GM23338 (cell line): Measurements from ENCODE around the gene DPT. TPM values are rescaled to one million over a fixed set of nuclear protein-coding genes. Genes with fewer than 3 reads are reported as not detected.

ENCODE experiments used
- ATAC-seq: fragments of 200-7000 bp; cut with Tn5 transposase; 3 replicates; pipeline ENCODE4 v1.9.1; 2020
- DNase-seq: peaks from one replicate; pipeline ENCODE4 v3.0.0-alpha.2; 2015; ENCODE audit warnings: low spot score
- H2AFZ ChIP-seq: fragments of 200-600 bp; sonication (generic); 2 replicates; pipeline ENCODE4 v1.8.0; 2016; ENCODE audit warnings: antibody characterized with exemption, mild to moderate bottlenecking, moderate library complexity
- H3F3A ChIP-seq: fragments of 200-600 bp; sonication (generic); replicated peaks from 2 replicates; pipeline ENCODE4 v1.8.0; 2017; ENCODE audit warnings: antibody characterized with exemption, mixed run types, low read depth
- H3K27ac ChIP-seq: fragments of 200-600 bp; sonication (generic); 2 replicates; pipeline ENCODE4 v1.6.1; 2016; ENCODE audit warnings: low read depth
- H3K27me3 ChIP-seq: fragments of 200-600 bp; sonication (generic); 2 replicates; pipeline ENCODE4 v1.8.0; 2016; ENCODE audit warnings: mild to moderate bottlenecking, mixed run types, moderate library complexity; ENCODE audit not compliant: insufficient read depth
- H3K36me3 ChIP-seq: fragments of 200-600 bp; sonication (generic); 2 replicates; pipeline ENCODE4 v1.8.0; 2016; ENCODE audit warnings: mild to moderate bottlenecking; ENCODE audit not compliant: insufficient read depth
- H3K4me1 ChIP-seq: fragments of 200-600 bp; sonication (generic); 2 replicates; pipeline ENCODE4 v1.8.0; 2016; ENCODE audit warnings: mild to moderate bottlenecking, moderate library complexity; ENCODE audit not compliant: insufficient read depth
- H3K4me2 ChIP-seq: fragments of 200-600 bp; sonication (generic); 2 replicates; pipeline ENCODE4 v1.7.1; 2017; ENCODE audit warnings: mixed run types
- H3K4me3 ChIP-seq: fragments of 200-600 bp; sonication (generic); 2 replicates; pipeline ENCODE4 v1.6.1; 2016; ENCODE audit warnings: mixed run types
- H3K79me2 ChIP-seq: fragments of 200-600 bp; sonication (generic); replicated peaks from 2 replicates; pipeline ENCODE4 v1.8.0; 2017; ENCODE audit warnings: mild to moderate bottlenecking; ENCODE audit not compliant: insufficient read depth
- H3K9me2 ChIP-seq: fragments of 200-600 bp; sonication (generic); 2 replicates; pipeline ENCODE4 v1.8.0; 2017; ENCODE audit not compliant: insufficient read depth
- H4K20me1 ChIP-seq: fragments of 200-600 bp; sonication (generic); replicated peaks from 2 replicates; pipeline ENCODE4 v1.8.0; 2017; ENCODE audit warnings: mild to moderate bottlenecking; ENCODE audit not compliant: insufficient read depth
- H3K27ac Mint-ChIP-seq: 2 replicates; pipeline ENCODE4 v1.8.0; 2020; ENCODE audit warnings: inconsistent platforms, mild to moderate bottlenecking, moderate library complexity, mixed read lengths
- H3K27me3 Mint-ChIP-seq: 3 replicates; pipeline ENCODE4 v1.8.0; 2022; ENCODE audit warnings: low read depth, mild to moderate bottlenecking, moderate library complexity, mixed read lengths, inconsistent platforms; ENCODE audit not compliant: insufficient read depth, poor library complexity
- H3K36me3 Mint-ChIP-seq: 3 replicates; pipeline ENCODE4 v1.8.0; 2021; ENCODE audit warnings: low read depth, mild to moderate bottlenecking, inconsistent platforms, moderate library complexity, mixed read lengths
- H3K4me1 Mint-ChIP-seq: 3 replicates; pipeline ENCODE4 v1.8.0; 2020; ENCODE audit warnings: mild to moderate bottlenecking, inconsistent platforms, mixed read lengths
- H3K4me3 Mint-ChIP-seq: 3 replicates; pipeline ENCODE4 v1.8.0; 2021; ENCODE audit warnings: moderate library complexity, mild to moderate bottlenecking, inconsistent platforms, mixed read lengths
- H3K9me3 Mint-ChIP-seq: 3 replicates; pipeline ENCODE4 v1.8.0; 2020; ENCODE audit warnings: moderate library complexity, mild to moderate bottlenecking, inconsistent platforms, mixed read lengths
- CREB1 ChIP-seq: fragments of 250-450 bp; sonication (Bioruptor Pico); IDR thresholded peaks from 2 replicates; pipeline ENCODE4 v1.5.0; 2020; ENCODE audit warnings: low read depth, mild to moderate bottlenecking, moderate library complexity
- EZH2 ChIP-seq: fragments of 200-600 bp; sonication (generic); IDR thresholded peaks from one replicate; pipeline ENCODE4 v1.8.0; 2017; ENCODE audit warnings: antibody characterized with exemption, mild to moderate bottlenecking, low read depth; ENCODE audit not compliant: unreplicated experiment
- EZH2phosphoT487 ChIP-seq: fragments of 200-600 bp; sonication (generic); IDR thresholded peaks from one replicate; pipeline ENCODE4 v1.8.1; 2018; ENCODE audit warnings: antibody characterized with exemption; ENCODE audit not compliant: unreplicated experiment
- JUNB ChIP-seq: IDR thresholded peaks from one replicate; pipeline ENCODE4 v1.6.1; 2016; ENCODE audit warnings: antibody characterized with exemption; ENCODE audit not compliant: unreplicated experiment
- NANOG ChIP-seq: IDR thresholded peaks from 2 replicates; pipeline ENCODE4 v1.6.1; 2016; ENCODE audit warnings: antibody characterized with exemption, borderline replicate concordance
- STAT1 ChIP-seq: IDR thresholded peaks from one replicate; pipeline ENCODE4 v1.6.1; 2016; ENCODE audit warnings: antibody characterized with exemption; ENCODE audit not compliant: unreplicated experiment
- ZNF114 ChIP-seq: fragments of 250-450 bp; sonication (Bioruptor Pico); IDR thresholded peaks from 2 replicates; pipeline ENCODE4 v1.5.0; 2020; ENCODE audit warnings: mild to moderate bottlenecking, moderate library complexity
- ZNF331 ChIP-seq: fragments of 250-450 bp; sonication (Bioruptor Pico); IDR thresholded peaks from 2 replicates; pipeline ENCODE4 v1.5.0; 2020; ENCODE audit warnings: low read depth, mild to moderate bottlenecking, moderate library complexity
- ZNF462 ChIP-seq: fragments of 250-450 bp; sonication (Bioruptor Pico); IDR thresholded peaks from 2 replicates; pipeline ENCODE4 v1.5.0; 2020; ENCODE audit warnings: mild to moderate bottlenecking, moderate library complexity
- polyA plus RNA-seq: library from polyadenylated mRNA; unstranded; fragments of >200 nt; fragmentation: Nextera tagmentation; extraction: Ambion mirVana; gene quantifications from 2 replicates; pipeline ENCODE4 v1.2.1, GENCODE V29; 2016
- total RNA-seq: library from RNA; depleted of rRNA; stranded (reverse); fragments of >200 nt; shearing (Covaris generic); gene quantifications from 2 replicates; pipeline ENCODE4 v1.2.3, GENCODE V29; 2014
- TF ChIP-seq, protein P1 (sequence below): IDR thresholded peaks from 2 replicates; pipeline ENCODE4 v1.6.1; 2016; ENCODE audit warnings: antibody characterized with exemption
- TF ChIP-seq, protein P2 (sequence below): IDR thresholded peaks from one replicate; pipeline ENCODE4 v1.6.1; 2018; ENCODE audit warnings: antibody characterized with exemption; ENCODE audit not compliant: unreplicated experiment
- TF ChIP-seq, protein P3 (sequence below), 2 experiments: fragments of 200-600 bp in 1 of 2; sonication (generic) in 1 of 2; conservative IDR thresholded peaks; 2 replicates each; pipeline versions ENCODE4 v1.5.1 to v1.6.1; 2016 to 2017; ENCODE audit warnings: antibody characterized with exemption in 2 of 2, low read depth in 2 of 2, mild to moderate bottlenecking in 2 of 2, moderate library complexity in 1 of 2

DPT gene
- total and polyA plus RNA-seq, 2 experiments from 2014 or later: not detected

DNA sequence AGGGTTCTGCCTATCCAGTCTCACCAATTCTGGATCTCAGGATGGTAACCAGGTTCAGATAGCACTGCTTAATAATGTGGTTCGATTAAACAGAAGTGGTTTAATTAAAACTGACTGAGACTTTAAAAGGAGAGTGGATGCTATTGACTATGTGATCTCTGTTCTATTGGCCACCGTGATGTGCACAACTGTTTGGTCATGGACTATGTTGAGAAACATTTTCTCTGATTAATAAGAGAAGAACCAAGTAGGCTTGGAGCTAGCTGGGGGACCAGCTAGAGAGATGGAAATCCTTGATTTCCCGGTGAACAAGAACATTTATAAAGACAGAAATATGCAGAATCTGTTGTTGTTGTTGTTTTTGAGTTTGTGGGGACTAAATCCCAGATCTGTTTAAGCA is 36.5 kb downstream of the DPT start (continued):
- TF ChIP-seq ZNF462 (CRISPR knock-in tag) (no peak), ZNF331 (no peak), ZNF114 (no peak), EZH2phosphoT487 (no peak), NANOG (no peak), STAT1 (no peak), EZH2 (no peak)
- TF ChIP-seq, protein P1, sequence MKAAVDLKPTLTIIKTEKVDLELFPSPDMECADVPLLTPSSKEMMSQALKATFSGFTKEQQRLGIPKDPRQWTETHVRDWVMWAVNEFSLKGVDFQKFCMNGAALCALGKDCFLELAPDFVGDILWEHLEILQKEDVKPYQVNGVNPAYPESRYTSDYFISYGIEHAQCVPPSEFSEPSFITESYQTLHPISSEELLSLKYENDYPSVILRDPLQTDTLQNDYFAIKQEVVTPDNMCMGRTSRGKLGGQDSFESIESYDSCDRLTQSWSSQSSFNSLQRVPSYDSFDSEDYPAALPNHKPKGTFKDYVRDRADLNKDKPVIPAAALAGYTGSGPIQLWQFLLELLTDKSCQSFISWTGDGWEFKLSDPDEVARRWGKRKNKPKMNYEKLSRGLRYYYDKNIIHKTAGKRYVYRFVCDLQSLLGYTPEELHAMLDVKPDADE: no peak

DNA sequence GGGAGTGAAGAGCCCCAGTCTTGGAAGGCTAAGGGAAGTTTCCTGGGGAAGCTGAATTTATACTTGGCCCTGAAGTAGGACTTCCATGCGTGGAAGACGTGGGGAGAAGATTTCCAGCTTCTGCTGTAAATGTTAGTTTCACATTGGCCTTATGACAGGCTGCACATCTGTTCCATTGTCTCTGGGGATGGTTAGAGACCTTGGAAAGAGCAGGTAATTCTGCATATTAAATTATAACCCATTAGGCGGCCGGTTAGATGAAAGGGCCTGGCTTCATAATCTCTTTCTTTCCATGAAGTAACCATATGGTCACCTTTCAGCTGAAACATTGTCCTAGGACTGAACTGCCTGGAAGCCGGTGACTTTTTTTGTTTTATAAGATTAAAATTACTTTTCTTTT is 37.5 kb downstream of the DPT start:
- H3K4me3 ChIP-seq: no peak overlapping the region
- no peak for ATAC-seq
- no peaks in the 10 kb centered on the region for H3K9me3 Mint-ChIP-seq
- H3K27ac ChIP-seq: no peak overlapping the region
- H3F3A ChIP-seq: no peaks in the 10 kb centered on the region
- no peaks in the 10 kb centered on the region for H3K27me3 ChIP-seq
- H3K27ac Mint-ChIP-seq: no peak overlapping the region
- no peaks in the 10 kb centered on the region for H3K36me3 Mint-ChIP-seq
- H3K4me1 Mint-ChIP-seq: peaks cover 16% of the 10 kb centered on the region
- H3K36me3 ChIP-seq: no peaks in the 10 kb centered on the region
- no peak overlapping the region for H2AFZ ChIP-seq
- no peaks in the 10 kb centered on the region for H3K79me2 ChIP-seq
- no peaks in the 10 kb centered on the region for H3K4me1 ChIP-seq
- H3K4me2 ChIP-seq: no peak overlapping the region
- H3K27me3 Mint-ChIP-seq: peaks cover 10% of the 10 kb centered on the region
- H3K9me2 ChIP-seq: 0 out of 2 replicates have a peak, but pooled peaks cover 4% of the 10 kb centered on the region
- no peak for DNase-seq
- H4K20me1 ChIP-seq: no peaks in the 10 kb centered on the region
- no peak overlapping the region for H3K4me3 Mint-ChIP-seq
- no peak for TF ChIP-seq EZH2
- TF ChIP-seq, protein P2, sequence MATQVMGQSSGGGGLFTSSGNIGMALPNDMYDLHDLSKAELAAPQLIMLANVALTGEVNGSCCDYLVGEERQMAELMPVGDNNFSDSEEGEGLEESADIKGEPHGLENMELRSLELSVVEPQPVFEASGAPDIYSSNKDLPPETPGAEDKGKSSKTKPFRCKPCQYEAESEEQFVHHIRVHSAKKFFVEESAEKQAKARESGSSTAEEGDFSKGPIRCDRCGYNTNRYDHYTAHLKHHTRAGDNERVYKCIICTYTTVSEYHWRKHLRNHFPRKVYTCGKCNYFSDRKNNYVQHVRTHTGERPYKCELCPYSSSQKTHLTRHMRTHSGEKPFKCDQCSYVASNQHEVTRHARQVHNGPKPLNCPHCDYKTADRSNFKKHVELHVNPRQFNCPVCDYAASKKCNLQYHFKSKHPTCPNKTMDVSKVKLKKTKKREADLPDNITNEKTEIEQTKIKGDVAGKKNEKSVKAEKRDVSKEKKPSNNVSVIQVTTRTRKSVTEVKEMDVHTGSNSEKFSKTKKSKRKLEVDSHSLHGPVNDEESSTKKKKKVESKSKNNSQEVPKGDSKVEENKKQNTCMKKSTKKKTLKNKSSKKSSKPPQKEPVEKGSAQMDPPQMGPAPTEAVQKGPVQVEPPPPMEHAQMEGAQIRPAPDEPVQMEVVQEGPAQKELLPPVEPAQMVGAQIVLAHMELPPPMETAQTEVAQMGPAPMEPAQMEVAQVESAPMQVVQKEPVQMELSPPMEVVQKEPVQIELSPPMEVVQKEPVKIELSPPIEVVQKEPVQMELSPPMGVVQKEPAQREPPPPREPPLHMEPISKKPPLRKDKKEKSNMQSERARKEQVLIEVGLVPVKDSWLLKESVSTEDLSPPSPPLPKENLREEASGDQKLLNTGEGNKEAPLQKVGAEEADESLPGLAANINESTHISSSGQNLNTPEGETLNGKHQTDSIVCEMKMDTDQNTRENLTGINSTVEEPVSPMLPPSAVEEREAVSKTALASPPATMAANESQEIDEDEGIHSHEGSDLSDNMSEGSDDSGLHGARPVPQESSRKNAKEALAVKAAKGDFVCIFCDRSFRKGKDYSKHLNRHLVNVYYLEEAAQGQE: no peak
- no peak for TF ChIP-seq CREB1
- no peak for TF ChIP-seq ZNF331
- no peak for TF ChIP-seq EZH2phosphoT487
- no peak for TF ChIP-seq JUNB
- no peak for TF ChIP-seq ZNF114
- TF ChIP-seq, protein P1: no peak
- TF ChIP-seq, protein P3, sequence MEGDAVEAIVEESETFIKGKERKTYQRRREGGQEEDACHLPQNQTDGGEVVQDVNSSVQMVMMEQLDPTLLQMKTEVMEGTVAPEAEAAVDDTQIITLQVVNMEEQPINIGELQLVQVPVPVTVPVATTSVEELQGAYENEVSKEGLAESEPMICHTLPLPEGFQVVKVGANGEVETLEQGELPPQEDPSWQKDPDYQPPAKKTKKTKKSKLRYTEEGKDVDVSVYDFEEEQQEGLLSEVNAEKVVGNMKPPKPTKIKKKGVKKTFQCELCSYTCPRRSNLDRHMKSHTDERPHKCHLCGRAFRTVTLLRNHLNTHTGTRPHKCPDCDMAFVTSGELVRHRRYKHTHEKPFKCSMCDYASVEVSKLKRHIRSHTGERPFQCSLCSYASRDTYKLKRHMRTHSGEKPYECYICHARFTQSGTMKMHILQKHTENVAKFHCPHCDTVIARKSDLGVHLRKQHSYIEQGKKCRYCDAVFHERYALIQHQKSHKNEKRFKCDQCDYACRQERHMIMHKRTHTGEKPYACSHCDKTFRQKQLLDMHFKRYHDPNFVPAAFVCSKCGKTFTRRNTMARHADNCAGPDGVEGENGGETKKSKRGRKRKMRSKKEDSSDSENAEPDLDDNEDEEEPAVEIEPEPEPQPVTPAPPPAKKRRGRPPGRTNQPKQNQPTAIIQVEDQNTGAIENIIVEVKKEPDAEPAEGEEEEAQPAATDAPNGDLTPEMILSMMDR (conservative IDR thresholded peaks at IDR 0.05; ENCODE audit: low read depth in 2 of 2): no peak
- no peak for TF ChIP-seq NANOG
